HepG2 (cell line): ENCODE results near the gene C16orf87. TPM values are rescaled to one million over a fixed set of nuclear protein-coding genes. Genes with fewer than 3 reads are reported as not detected.

Experiments
- ATAC-seq: fragments of 200-7000 bp; cut with Tn5 transposase; 3 replicates; pipeline ENCODE4 v1.9.1; 2020; ENCODE audit warnings: mild to moderate bottlenecking, moderate library complexity
- Bru-seq: library from RNA; stranded (reverse); fragments of 400-500 nt; gene quantifications from one replicate; lab custom pipeline; 2021; lab: Mats Ljungman, UMichigan
- BruChase-seq, 2 experiments: library from RNA; stranded (reverse); fragments of 400-500 nt; gene quantifications; one replicate each; lab custom pipeline; 2021; lab: Mats Ljungman, UMichigan
- BruUV-seq: library from RNA; stranded (reverse); fragments of 400-500 nt; replicated peaks from 2 replicates; lab custom pipeline; 2021; lab: Mats Ljungman, UMichigan
- CTCF ChIA-PET: fragments of 300-600 bp; formaldehyde crosslinking; extraction: SDS; loops from one replicate; lab custom pipeline; 2021; ENCODE audit warnings: low total read pairs, inconsistent platforms, low intra/inter-chr PET ratio; lab: Yijun Ruan, JAX
- POLR2A ChIA-PET: fragments of 350-600 bp; sonication (Branson Sonifier 250); formaldehyde crosslinking; loops from one replicate; lab custom pipeline; 2020; ENCODE audit warnings: antibody characterized with exemption, inconsistent platforms; lab: Yijun Ruan, JAX
- DNase-seq: peaks from one replicate; pipeline ENCODE4 v3.0.0-alpha.2; 2015; ENCODE audit warnings: low spot score
- FAIRE-seq: peaks from 3 replicates; lab custom pipeline; 2011; peaks lifted over from hg19 to GRCh38; lab: Jason Lieb, UNC
- H2AFZ ChIP-seq: one replicate; pipeline ENCODE4 v1.6.1; 2011; ENCODE audit warnings: low read length, inconsistent platforms
- H3K27ac ChIP-seq: fragments of 300-600 bp; 3 replicates; pipeline ENCODE4 v1.8.0; 2011; ENCODE audit warnings: mixed run types, mild to moderate bottlenecking, mixed read lengths, low read length, inconsistent platforms; ENCODE audit not compliant: insufficient read depth; ENCODE audit errors: extremely low read length
- H3K27me3 ChIP-seq, 2 experiments: fragments of 200-600 bp in 1 of 2; 2 replicates in 1 of 2; 3 replicates in 1 of 2; pipeline versions ENCODE4 v1.6.0 to v1.8.0; 2011; ENCODE audit warnings: low read length in 2 of 2, mild to moderate bottlenecking in 2 of 2, moderate library complexity in 2 of 2, inconsistent platforms in 1 of 2; ENCODE audit not compliant: insufficient read depth in 2 of 2, control insufficient read depth in 1 of 2
- H3K36me3 ChIP-seq, 2 experiments: fragments of 200-600 bp in 1 of 2; replicated peaks in 1 of 2; 2 replicates in 1 of 2; 3 replicates in 1 of 2; pipeline versions ENCODE4 v1.5.1 to v1.8.0; 2011; ENCODE audit warnings: low read length in 2 of 2, inconsistent platforms in 1 of 2; ENCODE audit not compliant: insufficient read depth in 2 of 2, control insufficient read depth in 1 of 2
- H3K4me1 ChIP-seq: 2 replicates; pipeline ENCODE4 v1.5.1; 2012; ENCODE audit warnings: low read length, inconsistent platforms; ENCODE audit not compliant: insufficient read depth
- H3K4me2 ChIP-seq: 2 replicates; pipeline ENCODE4 v1.6.0; 2011; ENCODE audit warnings: low read depth, low read length, inconsistent platforms
- H3K4me3 ChIP-seq, 3 experiments: fragments of 200-600 bp in 1 of 3; sonication (generic), shearing (Covaris generic) in 1 of 3; replicated peaks in 1 of 3; 2 replicates each; pipeline ENCODE4 v1.5.1; 2011 to 2016; ENCODE audit warnings: low read length in 3 of 3, inconsistent platforms in 2 of 3, low read depth in 2 of 3, mild to moderate bottlenecking in 2 of 3, control low read depth in 1 of 3, mixed read lengths in 1 of 3; ENCODE audit not compliant: insufficient read depth in 1 of 3
- H3K79me2 ChIP-seq: one replicate; pipeline ENCODE4 v1.6.1; 2011; ENCODE audit warnings: low read length, inconsistent platforms; ENCODE audit not compliant: insufficient read depth
- H3K9ac ChIP-seq: 2 replicates; pipeline ENCODE4 v1.6.0; 2011; ENCODE audit warnings: mild to moderate bottlenecking, low read depth, low read length, inconsistent platforms; ENCODE audit not compliant: insufficient read depth
- H3K9me3 ChIP-seq: 2 replicates; pipeline ENCODE4 v1.5.1; 2012; ENCODE audit warnings: mild to moderate bottlenecking, low read length
- H4K20me1 ChIP-seq: 2 replicates; pipeline ENCODE4 v1.6.0; 2011; ENCODE audit warnings: inconsistent platforms, mild to moderate bottlenecking, low read length, moderate library complexity; ENCODE audit not compliant: insufficient read depth
- ARNT2 ChIP-seq: sonication (generic); formaldehyde crosslinking; IDR thresholded peaks from 2 replicates; pipeline ENCODE4 v1.8.0; 2022; ENCODE audit warnings: mild to moderate bottlenecking, low read depth, missing genetic modification reagents, moderate library complexity
- FOXA3 ChIP-seq: IDR thresholded peaks from 2 replicates; pipeline ENCODE4 v1.6.1; 2016; ENCODE audit warnings: missing genetic modification reagents, missing compliant biosample characterization
- HNRNPLL ChIP-seq: fragments of 200-400 bp; formaldehyde crosslinking; IDR thresholded peaks from 2 replicates; pipeline ENCODE4 v1.6.1; 2017; ENCODE audit warnings: mild to moderate bottlenecking, low read depth, low read length; ENCODE audit not compliant: poor library complexity, severe bottlenecking
- MEIS2 ChIP-seq: sonication (generic); formaldehyde crosslinking; IDR thresholded peaks from 2 replicates; pipeline ENCODE4 v1.9.0; 2021; ENCODE audit warnings: mild to moderate bottlenecking, missing genetic modification reagents
- MTF1 ChIP-seq: sonication (generic); formaldehyde crosslinking; IDR thresholded peaks from 2 replicates; pipeline ENCODE4 v1.5.0; 2020; ENCODE audit warnings: missing genetic modification reagents
- POLR2G ChIP-seq: fragments of 200-400 bp; formaldehyde crosslinking; IDR thresholded peaks from 2 replicates; pipeline ENCODE4 v1.6.1; 2018; ENCODE audit warnings: mild to moderate bottlenecking, low read depth, low read length, moderate library complexity
- SMARCE1 ChIP-seq: fragments of 450-650 bp; IDR thresholded peaks from 2 replicates; pipeline ENCODE4 v1.6.1; 2017; ENCODE audit warnings: borderline replicate concordance
- YEATS4 ChIP-seq: sonication (generic); formaldehyde crosslinking; IDR thresholded peaks from 2 replicates; pipeline ENCODE4 v1.4.0; 2020; ENCODE audit warnings: missing genetic modification reagents, borderline replicate concordance
- ZBTB33 ChIP-seq: sonication (generic); formaldehyde crosslinking; IDR thresholded peaks from 2 replicates; pipeline ENCODE4 v1.4.0; 2020; ENCODE audit warnings: missing genetic modification reagents
- ZFYVE20 ChIP-seq: sonication (generic); formaldehyde crosslinking; IDR thresholded peaks from 2 replicates; pipeline ENCODE4 v1.8.0; 2023; ENCODE audit warnings: low read depth, mild to moderate bottlenecking, moderate library complexity, missing genetic modification reagents, borderline replicate concordance
- ZNF225 ChIP-seq: sonication (generic); formaldehyde crosslinking; IDR thresholded peaks from 2 replicates; pipeline ENCODE4 v1.4.0; 2020; ENCODE audit warnings: mild to moderate bottlenecking, missing genetic modification reagents
- ZNF547 ChIP-seq: sonication (generic); formaldehyde crosslinking; IDR thresholded peaks from 2 replicates; pipeline ENCODE4 v1.5.1; 2020; ENCODE audit warnings: mild to moderate bottlenecking, missing genetic modification reagents
- ZNF576 ChIP-seq: sonication (generic); formaldehyde crosslinking; IDR thresholded peaks from 2 replicates; pipeline ENCODE4 v1.4.0; 2020; ENCODE audit warnings: mild to moderate bottlenecking, missing genetic modification reagents
- ZNF691 ChIP-seq: sonication (generic); formaldehyde crosslinking; IDR thresholded peaks from 2 replicates; pipeline ENCODE4 v1.4.0; 2020; ENCODE audit warnings: missing genetic modification reagents, low read depth, mild to moderate bottlenecking, borderline replicate concordance
- WGBS: methylation state at CpG from one replicate; pipeline ENCODE4 v1.1.6; 2017; ENCODE audit warnings: low lambda C conversion rate; 5-methylcytosine and 5-hydroxymethylcytosine counted together
- in situ Hi-C: cut with HindIII; loops from 2 replicates; pipeline ENCODE4 v1.10.0; 2017; ENCODE audit warnings: low pct_unique_long_range_greater_than_20kb; ENCODE audit not compliant: extremely low pct_ligation_motif_present
- intact Hi-C: fragments of 100-400 bp; cut with micrococcal nuclease; formaldehyde crosslinking; loops from one replicate; pipeline ENCODE4 v1.10.0; 2022; ENCODE audit not compliant: unreplicated experiment
- long read RNA-seq, 2 experiments: library from RNA in 1 of 2; library from polyadenylated mRNA in 1 of 2; stranded (forward) in 1 of 2; unstranded in 1 of 2; transcript quantifications; one replicate each; pipeline ENCODE4 v2.0.0, GENCODE V29; 2019 to 2022
- polyA minus RNA-seq, 3 experiments: library from RNA; depleted of rRNA, polyadenylated mRNA; stranded (reverse); fragments of >200 nt; gene quantifications; 2 replicates each; pipeline ENCODE4 v1.2.3, GENCODE V29; 2011; ENCODE audit warnings: low replicate concordance in 1 of 3
- polyA plus RNA-seq, 8 experiments: library from polyadenylated mRNA; depleted of rRNA in 3 of 8; stranded (reverse) in 7 of 8; unstranded in 1 of 8; fragments of >200 nt; fragmentation: Illumina TruSeq in 4 of 8; extraction: Trizol in 4 of 8; gene quantifications; 2 replicates each; pipeline versions ENCODE4 v1.2.1 to v1.2.3, GENCODE V29; 2011 to 2016; ENCODE audit warnings: low read depth in 4 of 8, missing spikeins in 1 of 8, mixed read lengths in 1 of 8; ENCODE audit not compliant: insufficient read depth in 1 of 8
- total RNA-seq, 5 experiments: library from RNA; depleted of rRNA; stranded (reverse); fragments of >200 nt; fragmentation: Illumina TruSeq; extraction: Trizol; gene quantifications; 2 replicates each; pipeline ENCODE4 v1.2.3, GENCODE V29; 2016; ENCODE audit warnings: low read depth in 1 of 5

The C16orf87 gene
- total RNA-seq (2016; rRNA removed; fragmentation: Illumina TruSeq; extraction: Trizol), result 19.5 and 27.6 TPM in 2 replicates
- total RNA-seq (2016; cell fraction: cytosol; rRNA removed; fragmentation: Illumina TruSeq; extraction: Trizol; ENCODE audit: low read depth), result 12.4 and 15.0 TPM in 2 replicates
- total RNA-seq (2016; cell fraction: insoluble cytoplasmic fraction; rRNA removed; fragmentation: Illumina TruSeq; extraction: Trizol), result 20.6 and 26.6 TPM in 2 replicates
- total RNA-seq (2016; cell fraction: membrane; rRNA removed; fragmentation: Illumina TruSeq; extraction: Trizol), result 21.9 and 26.0 TPM in 2 replicates
- 10.7 and 12.4 TPM in 2 replicates for total RNA-seq (2016; cell fraction: nucleus; rRNA removed; fragmentation: Illumina TruSeq; extraction: Trizol)
- polyA plus RNA-seq (2011; rRNA removed), result 5.7 and 8.6 TPM in 2 replicates
- 4.2 and 5.6 TPM in 2 replicates for polyA plus RNA-seq (2011; cell fraction: cytosol; rRNA removed)
- polyA plus RNA-seq (2011; cell fraction: nucleus; rRNA removed), result 2.1 and 3.9 TPM in 2 replicates
- 12.9 and 18.1 TPM in 2 replicates for polyA plus RNA-seq (2012)
- 8.5 and 11.4 TPM in 2 replicates for polyA plus RNA-seq (2016; cell fraction: cytosol; fragmentation: Illumina TruSeq; extraction: Trizol; ENCODE audit: low read depth)
- polyA plus RNA-seq (2016; cell fraction: insoluble cytoplasmic fraction; fragmentation: Illumina TruSeq; extraction: Trizol; ENCODE audit: low read depth), result 31.9 and 33.4 TPM in 2 replicates
- 14.6 and 16.7 TPM in 2 replicates for polyA plus RNA-seq (2016; cell fraction: membrane; fragmentation: Illumina TruSeq; extraction: Trizol; ENCODE audit: low read depth)
- polyA plus RNA-seq (2016; cell fraction: nucleus; fragmentation: Illumina TruSeq; extraction: Trizol; ENCODE audit: insufficient read depth, low read depth), result 17.0 and 18.6 TPM in 2 replicates
- polyA minus RNA-seq (2011; rRNA and poly(A)+ RNA removed; ENCODE audit: low replicate concordance), result 3.1 and 4.3 TPM in 2 replicates
- 5.7 and 6.3 TPM in 2 replicates for polyA minus RNA-seq (2011; cell fraction: cytosol; rRNA and poly(A)+ RNA removed)
- polyA minus RNA-seq (2011; cell fraction: nucleus; rRNA and poly(A)+ RNA removed), result 10.3 and 11.4 TPM in 2 replicates
- percentile 85 among the genes with signal in this experiment for Bru-seq, nascent RNA
- percentile 79 among the genes with signal in this experiment for BruChase-seq, experiment 1, labeled RNA remaining after a 6-hour chase
- percentile 74 among the genes with signal in this experiment for BruChase-seq, experiment 2, labeled RNA remaining after a 2-hour chase
- long read RNA-seq, experiment 1, full-length matches to known transcripts, result 27 of 30 reads
- long read RNA-seq, experiment 1, partial matches to known transcripts, result 3 of 30 reads
- long read RNA-seq, experiment 1, other reads (novel, unspliced or antisense), result 0 of 30 reads
- long read RNA-seq, experiment 2, full-length matches to known transcripts, result 9 of 17 reads
- long read RNA-seq, experiment 2, partial matches to known transcripts, result 0 of 17 reads
- long read RNA-seq, experiment 2, other reads (novel, unspliced or antisense), result 8 of 17 reads

GRCh38 chr16:46830902-46831647 is at the start of gene C16orf87:
Gene C16orf87, minus strand, starts transcription at chr16:46831180. Its CDS starts 31 bp downstream, at chr16:46831149.
- peak; percentile 96 for ATAC-seq
- Histone ChIP-seq H3K79me2 (peaks cover 44% of the 10 kb centered on the region), H3K4me1 (peaks cover 55% of the 10 kb centered on the region), H3K27me3 (no peaks in the 10 kb centered on the region), H3K4me3 (peak within 1 kb of the TSS; percentile 85 to 97 (median 87)), H3K9me3 (no peaks in the 10 kb centered on the region), H3K9ac (peak within 1 kb of the TSS; percentile 89), H3K36me3 (no peaks in the 10 kb centered on the region), H2AFZ (no peak within 1 kb of the TSS), H4K20me1 (0 out of 2 replicates have a peak, but pooled peaks cover 5% of the 10 kb centered on the region), H3K27ac (peak within 1 kb of the TSS; percentile 85), H3K4me2 (peak within 1 kb of the TSS; percentile 75)
- ChIA-PET CTCF (no interaction called here), POLR2A (interaction anchor here (1.0 to 3.7 kb wide), 3 partner anchors 18 to 53 kb away, joined by 3 to 15 read pairs (median 5); partner anchors contain the start of gene GPT2)
- FAIRE-seq, result no peak
- in situ Hi-C loops, result no loop called here
- WGBS, result under 1% methylated on average over 20 of the region's 94 CpGs
- peak; percentile 89 for DNase-seq
- no TSS peak for BruUV-seq
- intact Hi-C loops, result loop anchor here (1.0 to 5.0 kb wide), 2 partner anchors 98 to 141 kb away; partner anchors contain the start of gene DNAJA2
- TF ChIP-seq FOXA3 (CRISPR knock-in tag) (peak; percentile 31; the same call in 1 of the 2 replicates), ARNT2 (CRISPR knock-in tag) (peak; percentile 55; the same call in 1 of the 2 replicates), SMARCE1 (no peak), POLR2G (peak; percentile 62), ZNF576 (CRISPR knock-in tag) (no peak), ZNF691 (CRISPR knock-in tag) (peak; percentile 88; the same call in 1 of the 2 replicates), MTF1 (CRISPR knock-in tag) (peak; percentile 52; the same call in 1 of the 2 replicates), ZFYVE20 (CRISPR knock-in tag) (0 out of 2 replicates have a peak, but pooled peaks have one; percentile 30), MEIS2 (CRISPR knock-in tag) (0 out of 2 replicates have a peak, but pooled peaks have one; percentile 30), ZNF225 (CRISPR knock-in tag) (no peak), ZBTB33 (CRISPR knock-in tag) (0 out of 2 replicates have a peak, but pooled peaks have one; percentile 35), HNRNPLL (peak; percentile 38), YEATS4 (CRISPR knock-in tag) (peak; percentile 68; the same call in 1 of the 2 replicates), ZNF547 (CRISPR knock-in tag) (peak; percentile 58; the same call in 1 of the 2 replicates)
